ENCODE data around the gene CTSE. TPM values are rescaled to one million over a fixed set of nuclear protein-coding genes. Genes with fewer than 3 reads are reported as not detected.

CTSE gene
- total RNA-seq, 1 donor from 2014 or later: not detected

DNA sequence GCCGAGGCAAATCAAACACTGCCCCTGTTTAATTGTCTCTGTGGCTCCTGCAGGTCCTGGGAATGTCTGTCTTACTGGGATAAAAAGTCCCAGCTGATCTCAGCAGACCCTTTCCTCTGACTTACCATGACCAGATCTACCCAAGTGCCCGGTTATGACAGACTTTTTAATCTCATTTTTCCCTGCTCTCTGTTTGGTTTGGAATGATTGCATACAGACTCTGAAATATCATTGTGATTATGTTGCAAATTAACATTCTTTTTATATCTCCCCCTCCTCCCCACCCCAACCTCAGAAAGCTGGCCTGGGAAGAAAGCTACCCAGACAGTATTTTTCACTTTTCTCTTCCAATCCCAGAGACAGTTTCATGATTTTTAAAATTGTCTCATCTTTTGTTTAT is 36.8 kb downstream of the CTSE start:
- Mint-ChIP-seq H3K27ac (ENCODE audit: unreplicated experiment) (no peak overlapping the region), H3K36me3 (ENCODE audit: unreplicated experiment) (peaks cover 4% of the 10 kb centered on the region), H3K4me3 (ENCODE audit: unreplicated experiment) (no peak overlapping the region), H3K27me3 (ENCODE audit: unreplicated experiment) (peaks cover 5% of the 10 kb centered on the region), H3K9me3 (ENCODE audit: unreplicated experiment) (no peaks in the 10 kb centered on the region), H3K4me1 (ENCODE audit: unreplicated experiment) (no peaks in the 10 kb centered on the region)
- TF ChIP-seq, protein P1, sequence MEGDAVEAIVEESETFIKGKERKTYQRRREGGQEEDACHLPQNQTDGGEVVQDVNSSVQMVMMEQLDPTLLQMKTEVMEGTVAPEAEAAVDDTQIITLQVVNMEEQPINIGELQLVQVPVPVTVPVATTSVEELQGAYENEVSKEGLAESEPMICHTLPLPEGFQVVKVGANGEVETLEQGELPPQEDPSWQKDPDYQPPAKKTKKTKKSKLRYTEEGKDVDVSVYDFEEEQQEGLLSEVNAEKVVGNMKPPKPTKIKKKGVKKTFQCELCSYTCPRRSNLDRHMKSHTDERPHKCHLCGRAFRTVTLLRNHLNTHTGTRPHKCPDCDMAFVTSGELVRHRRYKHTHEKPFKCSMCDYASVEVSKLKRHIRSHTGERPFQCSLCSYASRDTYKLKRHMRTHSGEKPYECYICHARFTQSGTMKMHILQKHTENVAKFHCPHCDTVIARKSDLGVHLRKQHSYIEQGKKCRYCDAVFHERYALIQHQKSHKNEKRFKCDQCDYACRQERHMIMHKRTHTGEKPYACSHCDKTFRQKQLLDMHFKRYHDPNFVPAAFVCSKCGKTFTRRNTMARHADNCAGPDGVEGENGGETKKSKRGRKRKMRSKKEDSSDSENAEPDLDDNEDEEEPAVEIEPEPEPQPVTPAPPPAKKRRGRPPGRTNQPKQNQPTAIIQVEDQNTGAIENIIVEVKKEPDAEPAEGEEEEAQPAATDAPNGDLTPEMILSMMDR (IDR thresholded peaks at IDR 0.05): no peak
- DNase-seq (ENCODE audit: extremely low spot score, unreplicated experiment): no peak

DNA sequence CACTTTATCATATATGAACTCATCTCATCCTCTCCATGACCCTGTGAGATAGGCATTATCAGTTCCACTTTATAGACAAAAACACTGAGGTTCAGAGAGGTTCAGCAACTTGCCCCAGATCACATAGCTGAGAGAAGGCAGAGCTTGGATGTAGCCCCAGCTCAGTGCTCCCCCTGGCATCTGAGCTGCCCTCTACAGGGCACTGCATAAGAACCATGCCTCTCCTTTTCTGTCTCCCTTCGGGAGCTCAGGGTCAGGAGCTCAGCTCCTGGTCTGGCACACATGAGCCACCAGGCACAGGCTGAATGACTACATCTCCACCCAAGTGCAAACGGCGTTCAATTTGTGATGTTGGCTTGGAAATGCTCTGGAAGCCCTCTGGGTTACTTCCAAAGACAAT is 37.4 kb downstream of the CTSE start:
- Mint-ChIP-seq H3K27ac (ENCODE audit: unreplicated experiment) (no peak overlapping the region), H3K36me3 (ENCODE audit: unreplicated experiment) (peaks cover 3% of the 10 kb centered on the region), H3K4me1 (ENCODE audit: unreplicated experiment) (no peaks in the 10 kb centered on the region), H3K27me3 (ENCODE audit: unreplicated experiment) (peaks cover 5% of the 10 kb centered on the region), H3K4me3 (ENCODE audit: unreplicated experiment) (no peak overlapping the region), H3K9me3 (ENCODE audit: unreplicated experiment) (no peaks in the 10 kb centered on the region)
- TF ChIP-seq, protein P1 (IDR thresholded peaks at IDR 0.05): no peak
- DNase-seq (ENCODE audit: extremely low spot score, unreplicated experiment): no peak

DNA sequence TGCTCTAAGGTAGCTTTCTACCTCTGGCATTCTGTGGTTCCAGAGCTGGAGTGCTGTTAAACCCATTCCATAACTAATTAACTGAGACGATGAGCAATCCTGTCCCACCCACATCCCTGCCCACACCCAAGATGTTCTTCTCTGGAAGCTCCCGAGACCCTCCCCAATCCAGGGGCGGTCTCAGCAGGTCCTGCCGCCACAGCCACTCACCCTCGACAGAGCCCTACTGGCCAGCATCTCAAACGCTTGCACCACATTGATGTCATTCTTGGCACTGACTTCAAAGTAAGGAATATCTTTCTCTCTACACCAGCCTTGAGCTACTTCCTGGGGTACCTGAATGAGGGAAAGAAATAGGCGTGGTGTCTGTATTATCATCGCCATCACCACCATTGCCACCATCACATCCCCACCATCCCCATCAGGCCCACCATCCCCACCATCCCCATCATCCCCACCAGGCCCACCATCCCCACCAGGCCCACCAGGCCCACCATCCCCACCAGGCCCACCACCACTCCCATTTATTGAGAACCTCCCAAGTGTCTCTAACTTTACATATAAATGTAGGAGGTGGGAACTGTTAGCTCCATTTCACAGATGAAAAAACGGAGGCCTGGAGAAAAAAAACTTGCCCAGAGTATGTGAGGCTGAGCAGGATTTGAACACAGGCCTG is 38.2 kb downstream of the CTSE start:
- Mint-ChIP-seq H3K9me3 (ENCODE audit: unreplicated experiment) (no peaks in the 10 kb centered on the region), H3K4me1 (ENCODE audit: unreplicated experiment) (no peaks in the 10 kb centered on the region), H3K36me3 (ENCODE audit: unreplicated experiment) (peaks cover 3% of the 10 kb centered on the region), H3K4me3 (ENCODE audit: unreplicated experiment) (no peak overlapping the region), H3K27ac (ENCODE audit: unreplicated experiment) (no peak overlapping the region), H3K27me3 (ENCODE audit: unreplicated experiment) (peaks cover 5% of the 10 kb centered on the region)
- DNase-seq (ENCODE audit: extremely low spot score, unreplicated experiment): no peak
- TF ChIP-seq, protein P1 (IDR thresholded peaks at IDR 0.05): no peak

DNA sequence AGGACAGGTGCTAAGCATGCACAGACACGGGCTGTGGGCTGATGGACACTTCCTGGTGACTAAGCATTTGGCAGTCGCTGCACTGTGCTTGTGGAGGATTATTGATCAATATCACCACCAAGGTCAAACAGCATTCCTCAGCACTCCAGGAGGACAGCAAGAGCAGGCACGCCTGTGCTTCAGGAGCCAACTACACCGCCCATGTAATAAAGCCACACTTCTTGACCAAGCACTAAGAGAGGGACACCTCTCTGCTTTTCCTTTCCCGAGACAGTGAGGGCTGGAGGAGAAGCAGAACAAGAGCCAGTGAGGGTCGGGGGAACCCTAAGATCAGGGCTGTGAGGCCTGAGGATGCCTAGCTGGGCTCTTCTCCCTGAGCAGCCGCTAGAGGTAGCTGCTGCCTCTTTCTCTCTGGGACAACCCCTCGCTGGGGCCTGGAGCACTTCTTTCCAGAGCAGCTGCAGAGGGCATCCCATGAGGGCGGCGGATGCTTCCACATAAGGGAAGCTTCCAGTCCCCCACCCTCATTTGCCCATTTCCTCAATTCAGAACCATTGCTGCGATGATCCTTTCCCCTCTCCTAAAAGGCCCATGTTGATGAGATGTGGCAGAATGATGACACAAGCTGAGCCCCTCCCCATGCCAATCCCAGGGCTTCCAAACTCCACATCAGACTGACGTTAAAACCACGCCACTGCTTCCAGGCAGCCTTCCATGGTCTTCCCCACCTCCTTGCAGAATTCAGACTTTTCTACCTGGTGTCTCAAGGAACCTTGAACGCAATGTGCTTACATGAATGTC is 39.6 kb downstream of the CTSE start:
- TF ChIP-seq, protein P1 (IDR thresholded peaks at IDR 0.05): peak; percentile 85
- Mint-ChIP-seq H3K27ac (ENCODE audit: unreplicated experiment) (no peak overlapping the region), H3K4me3 (ENCODE audit: unreplicated experiment) (no peak overlapping the region), H3K9me3 (ENCODE audit: unreplicated experiment) (no peaks in the 10 kb centered on the region), H3K4me1 (ENCODE audit: unreplicated experiment) (no peaks in the 10 kb centered on the region), H3K27me3 (ENCODE audit: unreplicated experiment) (no peaks in the 10 kb centered on the region), H3K36me3 (ENCODE audit: unreplicated experiment) (no peaks in the 10 kb centered on the region)
- DNase-seq (ENCODE audit: extremely low spot score, unreplicated experiment): no peak

DNA sequence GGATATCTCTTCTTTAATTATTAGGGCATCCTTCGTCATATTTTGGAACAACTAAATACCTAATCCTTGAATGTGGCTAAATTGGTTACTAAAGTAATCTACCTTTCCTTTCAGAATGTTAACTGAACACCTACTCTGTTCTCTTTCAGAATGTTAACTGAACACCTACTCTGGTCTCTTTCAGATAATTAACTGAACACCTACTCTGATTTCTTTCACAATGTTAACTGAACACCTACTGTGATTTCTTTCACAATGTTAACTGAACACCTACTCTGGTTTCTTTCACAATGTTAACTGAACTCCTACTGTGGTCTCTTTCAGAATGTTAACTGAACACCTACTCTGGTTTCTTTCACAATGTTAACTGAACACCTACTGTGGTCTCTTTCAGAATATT is 42.4 kb downstream of the CTSE start:
- Mint-ChIP-seq H3K4me3 (ENCODE audit: unreplicated experiment) (no peak overlapping the region), H3K36me3 (ENCODE audit: unreplicated experiment) (no peaks in the 10 kb centered on the region), H3K27me3 (ENCODE audit: unreplicated experiment) (no peaks in the 10 kb centered on the region), H3K27ac (ENCODE audit: unreplicated experiment) (no peak overlapping the region), H3K4me1 (ENCODE audit: unreplicated experiment) (no peaks in the 10 kb centered on the region), H3K9me3 (ENCODE audit: unreplicated experiment) (no peaks in the 10 kb centered on the region)
- DNase-seq (ENCODE audit: extremely low spot score, unreplicated experiment): no peak
- TF ChIP-seq, protein P1 (IDR thresholded peaks at IDR 0.05): no peak

Measured in osteocyte (in vitro differentiated cells).